WTC11 (cell line): ENCODE measurements around the gene BRSK2. TPM values are rescaled to one million over a fixed set of nuclear protein-coding genes. Genes with fewer than 3 reads are reported as not detected.

ENCODE experiments used
- ATAC-seq: fragments of 200-7000 bp; cut with Tn5 transposase; 2 replicates; pipeline ENCODE4 v1.10.0; 2021; ENCODE audit warnings: mild to moderate bottlenecking, moderate library complexity
- CTCF ChIA-PET: fragments of 300-600 bp; sonication (Branson Sonifier 250); formaldehyde crosslinking; loops from one replicate; lab custom pipeline; 2021; ENCODE audit warnings: antibody characterized with exemption; lab: Charles Lee
- POLR2A ChIA-PET: fragments of 350-600 bp; sonication (Branson Sonifier 250); formaldehyde crosslinking; loops from one replicate; lab custom pipeline; 2021; ENCODE audit warnings: antibody characterized with exemption; lab: Charles Lee
- DNase-seq: peaks from one replicate; pipeline ENCODE4 v3.0.0; 2021; ENCODE audit warnings: low spot score
- H3K27ac Mint-ChIP-seq: 2 replicates; pipeline ENCODE4 v1.8.0; 2021; ENCODE audit warnings: mixed read lengths
- H3K27me3 Mint-ChIP-seq: 2 replicates; pipeline ENCODE4 v1.8.0; 2021; ENCODE audit warnings: low read depth, mild to moderate bottlenecking, moderate library complexity, mixed read lengths
- H3K36me3 Mint-ChIP-seq: 2 replicates; pipeline ENCODE4 v1.8.0; 2021; ENCODE audit warnings: mixed read lengths
- H3K4me1 Mint-ChIP-seq: 2 replicates; pipeline ENCODE4 v1.8.0; 2022; ENCODE audit warnings: mixed read lengths
- H3K4me3 Mint-ChIP-seq: 2 replicates; pipeline ENCODE4 v1.8.0; 2021; ENCODE audit warnings: mild to moderate bottlenecking, moderate library complexity, mixed read lengths
- H3K9me3 Mint-ChIP-seq: 2 replicates; pipeline ENCODE4 v1.8.0; 2021; ENCODE audit warnings: mixed read lengths
- AFF4 ChIP-seq: sonication (generic); formaldehyde crosslinking; IDR thresholded peaks from 2 replicates; pipeline ENCODE4 v1.8.1; 2023; ENCODE audit warnings: mild to moderate bottlenecking, missing genetic modification reagents, borderline replicate concordance
- ATF2 ChIP-seq: sonication (generic); formaldehyde crosslinking; IDR thresholded peaks from 2 replicates; pipeline ENCODE4 v1.8.1; 2022; ENCODE audit warnings: low read depth, missing genetic modification reagents, borderline replicate concordance
- CREB1 ChIP-seq: sonication (generic); formaldehyde crosslinking; IDR thresholded peaks from 2 replicates; pipeline ENCODE4 v1.8.0; 2023; ENCODE audit warnings: mild to moderate bottlenecking, missing genetic modification reagents
- CREM ChIP-seq: sonication (generic); formaldehyde crosslinking; IDR thresholded peaks from 2 replicates; pipeline ENCODE4 v1.8.1; 2022; ENCODE audit warnings: mild to moderate bottlenecking, missing genetic modification reagents, moderate library complexity
- ELF4 ChIP-seq: sonication (generic); formaldehyde crosslinking; IDR thresholded peaks from 2 replicates; pipeline ENCODE4 v1.8.1; 2022; ENCODE audit warnings: low read depth, mild to moderate bottlenecking, moderate library complexity, missing genetic modification reagents
- GABPB1 ChIP-seq: sonication (generic); formaldehyde crosslinking; IDR thresholded peaks from 2 replicates; pipeline ENCODE4 v1.8.1; 2023; ENCODE audit warnings: mild to moderate bottlenecking, missing genetic modification reagents
- GRHL2 ChIP-seq: fragments of 250-450 bp; sonication (Bioruptor Pico); IDR thresholded peaks from 2 replicates; pipeline ENCODE4 v1.8.0; 2022; ENCODE audit warnings: mild to moderate bottlenecking, moderate library complexity; ENCODE audit not compliant: insufficient replicate concordance, severe bottlenecking
- GTF2I ChIP-seq: fragments of 250-450 bp; sonication (Bioruptor Pico); conservative IDR thresholded peaks from 2 replicates; pipeline ENCODE4 v1.4.0; 2021; ENCODE audit warnings: mild to moderate bottlenecking
- IRF2 ChIP-seq: sonication (generic); formaldehyde crosslinking; IDR thresholded peaks from 2 replicates; pipeline ENCODE4 v1.8.0; 2022; ENCODE audit warnings: low read depth, missing genetic modification reagents, borderline replicate concordance
- JUN ChIP-seq: sonication (generic); formaldehyde crosslinking; IDR thresholded peaks from 2 replicates; pipeline ENCODE4 v1.8.0; 2023; ENCODE audit warnings: mild to moderate bottlenecking, missing genetic modification reagents
- MAX ChIP-seq: sonication (generic); formaldehyde crosslinking; IDR thresholded peaks from 2 replicates; pipeline ENCODE4 v1.8.0; 2022; ENCODE audit warnings: mild to moderate bottlenecking, missing genetic modification reagents
- NFYB ChIP-seq: sonication (generic); formaldehyde crosslinking; conservative IDR thresholded peaks from 2 replicates; pipeline ENCODE4 v1.8.0; 2022; ENCODE audit warnings: low read depth, missing genetic modification reagents
- OVOL2 ChIP-seq: fragments of 250-450 bp; sonication (Bioruptor Pico); IDR thresholded peaks from 2 replicates; pipeline ENCODE4 v1.9.0; 2021; ENCODE audit warnings: mild to moderate bottlenecking, borderline replicate concordance
- PREB ChIP-seq: sonication (generic); formaldehyde crosslinking; IDR thresholded peaks from 2 replicates; pipeline ENCODE4 v1.8.1; 2022; ENCODE audit warnings: mild to moderate bottlenecking, missing genetic modification reagents, moderate library complexity, borderline replicate concordance
- PRRX2 ChIP-seq: fragments of 250-450 bp; sonication (Bioruptor Pico); IDR thresholded peaks from 2 replicates; pipeline ENCODE4 v1.8.0; 2021; ENCODE audit warnings: mild to moderate bottlenecking
- RORB ChIP-seq: fragments of 250-450 bp; sonication (Bioruptor Pico); IDR thresholded peaks from 2 replicates; pipeline ENCODE4 v1.9.0; 2021; ENCODE audit warnings: mild to moderate bottlenecking
- SMAD4 ChIP-seq: sonication (generic); formaldehyde crosslinking; IDR thresholded peaks from 2 replicates; pipeline ENCODE4 v1.8.0; 2022; ENCODE audit warnings: mild to moderate bottlenecking, missing genetic modification reagents
- SP1 ChIP-seq: sonication (generic); formaldehyde crosslinking; conservative IDR thresholded peaks from 2 replicates; pipeline ENCODE4 v1.8.1; 2022; ENCODE audit warnings: missing genetic modification reagents
- USF1 ChIP-seq: sonication (generic); formaldehyde crosslinking; IDR thresholded peaks from 2 replicates; pipeline ENCODE4 v1.8.0; 2022; ENCODE audit warnings: mild to moderate bottlenecking, missing genetic modification reagents
- ZMAT4 ChIP-seq: fragments of 250-450 bp; sonication (Bioruptor Pico); IDR thresholded peaks from 2 replicates; pipeline ENCODE4 v1.9.0; 2021; ENCODE audit warnings: mild to moderate bottlenecking
- ZNF121 ChIP-seq: sonication (generic); formaldehyde crosslinking; IDR thresholded peaks from 2 replicates; pipeline ENCODE4 v1.8.0; 2023; ENCODE audit warnings: missing genetic modification reagents
- ZNF317 ChIP-seq: sonication (generic); formaldehyde crosslinking; IDR thresholded peaks from 2 replicates; pipeline ENCODE4 v1.8.1; 2023; ENCODE audit warnings: low read depth, mild to moderate bottlenecking, moderate library complexity, missing genetic modification reagents, borderline replicate concordance
- ZNF671 ChIP-seq: fragments of 250-450 bp; sonication (Bioruptor Pico); IDR thresholded peaks from 2 replicates; pipeline ENCODE4 v1.8.0; 2021; ENCODE audit warnings: mild to moderate bottlenecking
- total RNA-seq: library from RNA; stranded (reverse); gene quantifications from 3 replicates; pipeline ENCODE4 v1.2.3, GENCODE V29; 2021

Gene BRSK2
- total RNA-seq, 1 experiment from 2014 or later = 34.5 TPM

GRCh38 chr11:1476940-1477736, 87.4 kb downstream of the BRSK2 start:
- no peak overlapping the region for H3K4me3 Mint-ChIP-seq
- no peaks in the 10 kb centered on the region for H3K4me1 Mint-ChIP-seq
- no peak for DNase-seq
- POLR2A ChIA-PET = no interaction called here
- no peak for ATAC-seq
- H3K27ac Mint-ChIP-seq = no peak overlapping the region
- TF ChIP-seq SMAD4 (CRISPR knock-in tag) (no peak), OVOL2 (CRISPR knock-in tag) (no peak), ELF4 (CRISPR knock-in tag) (no peak), AFF4 (CRISPR knock-in tag) (no peak), GABPB1 (CRISPR knock-in tag) (no peak), NFYB (CRISPR knock-in tag) (no peak), SP1 (CRISPR knock-in tag) (no peak), MAX (CRISPR knock-in tag) (no peak)
- no peaks in the 10 kb centered on the region for H3K9me3 Mint-ChIP-seq
- H3K36me3 Mint-ChIP-seq = no peaks in the 10 kb centered on the region; the same call in 1 of the 2 replicates
- no peaks in the 10 kb centered on the region; the same call in 1 of the 2 replicates for H3K27me3 Mint-ChIP-seq
- CTCF ChIA-PET = interaction anchor here (1.2 kb wide), 1 partner anchor 28 kb away, joined by 4 read pairs; no protein-coding TSS in a partner anchor

- CTCF ChIA-PET = interaction anchor here (1.2 kb wide), 1 partner anchor 27 kb away, joined by 4 read pairs; no protein-coding TSS in a partner anchor
- H3K27ac Mint-ChIP-seq = no peak overlapping the region
- H3K36me3 Mint-ChIP-seq = no peaks in the 10 kb centered on the region; the same call in 1 of the 2 replicates
- POLR2A ChIA-PET = no interaction called here
- no peak overlapping the region for H3K4me3 Mint-ChIP-seq
- TF ChIP-seq IRF2 (no peak), ZNF317 (CRISPR knock-in tag) (no peak), JUN (CRISPR knock-in tag) (no peak), RORB (CRISPR knock-in tag) (no peak), PRRX2 (CRISPR knock-in tag) (no peak), PREB (CRISPR knock-in tag) (no peak), GRHL2 (CRISPR knock-in tag) (no peak), USF1 (CRISPR knock-in tag) (no peak), CREB1 (no peak), CREM (CRISPR knock-in tag) (no peak), ZMAT4 (CRISPR knock-in tag) (no peak), ZNF671 (CRISPR knock-in tag) (no peak), GTF2I (CRISPR knock-in tag) (no peak), ZNF121 (no peak), ATF2 (no peak)
- H3K4me1 Mint-ChIP-seq = no peaks in the 10 kb centered on the region
- DNase-seq (no peak), ATAC-seq (no peak)
- H3K9me3 Mint-ChIP-seq = no peaks in the 10 kb centered on the region
- no peaks in the 10 kb centered on the region; the same call in 1 of the 2 replicates for H3K27me3 Mint-ChIP-seq
Measured at GRCh38 chr11:1478011-1478410, 88.3 kb downstream of the BRSK2 start.
